Measurements from ENCODE around the gene PBX2.

DNA sequence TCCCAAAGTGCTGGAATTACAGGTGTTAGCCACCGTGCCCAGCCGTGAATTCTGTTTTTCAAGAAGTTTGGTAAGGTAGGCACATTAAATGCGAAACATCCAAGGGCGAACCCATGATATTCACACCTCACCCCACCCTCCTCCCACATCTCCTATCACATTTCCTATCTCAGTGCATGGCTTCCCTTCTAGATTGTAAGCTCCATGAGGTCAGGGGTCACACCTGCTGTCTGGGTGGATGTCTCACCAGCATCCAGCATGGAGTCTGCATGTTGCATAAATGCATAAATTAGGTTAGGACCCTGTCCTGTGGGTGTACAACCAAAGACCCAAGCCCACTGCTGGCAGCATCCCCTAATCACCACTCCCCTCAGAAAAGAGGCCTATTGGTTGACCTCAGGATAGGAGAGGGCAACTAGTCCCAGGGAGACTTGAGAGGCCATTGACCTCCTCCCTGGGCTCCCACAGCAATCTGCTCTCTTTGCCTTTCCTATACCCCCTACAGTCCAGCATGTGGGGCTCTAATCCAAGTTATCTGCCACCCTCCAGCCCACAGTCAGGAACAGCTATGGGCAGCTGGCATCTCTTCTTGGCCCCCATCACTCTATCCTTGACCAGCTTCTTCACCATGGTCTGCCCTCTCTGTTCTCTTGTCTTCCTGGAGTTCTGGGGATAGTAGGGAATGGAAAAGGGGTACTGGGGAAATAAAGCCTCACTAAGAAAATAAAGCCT is 42.4 kb downstream of the PBX2 start:
- TF ChIP-seq KDM1A (IDR thresholded peaks at IDR 0.05; ENCODE audit: borderline replicate concordance) (no peak), ZSCAN29 (IDR thresholded peaks at IDR 0.05) (no peak), BHLHE40 (IDR thresholded peaks at IDR 0.05; ENCODE audit: borderline replicate concordance in 1 of 2, low read depth in 2 of 2, low read length in 1 of 2) (no peak), MTA2 (IDR thresholded peaks at IDR 0.05; ENCODE audit: low read depth) (no peak)
- TF ChIP-seq, protein P1, sequence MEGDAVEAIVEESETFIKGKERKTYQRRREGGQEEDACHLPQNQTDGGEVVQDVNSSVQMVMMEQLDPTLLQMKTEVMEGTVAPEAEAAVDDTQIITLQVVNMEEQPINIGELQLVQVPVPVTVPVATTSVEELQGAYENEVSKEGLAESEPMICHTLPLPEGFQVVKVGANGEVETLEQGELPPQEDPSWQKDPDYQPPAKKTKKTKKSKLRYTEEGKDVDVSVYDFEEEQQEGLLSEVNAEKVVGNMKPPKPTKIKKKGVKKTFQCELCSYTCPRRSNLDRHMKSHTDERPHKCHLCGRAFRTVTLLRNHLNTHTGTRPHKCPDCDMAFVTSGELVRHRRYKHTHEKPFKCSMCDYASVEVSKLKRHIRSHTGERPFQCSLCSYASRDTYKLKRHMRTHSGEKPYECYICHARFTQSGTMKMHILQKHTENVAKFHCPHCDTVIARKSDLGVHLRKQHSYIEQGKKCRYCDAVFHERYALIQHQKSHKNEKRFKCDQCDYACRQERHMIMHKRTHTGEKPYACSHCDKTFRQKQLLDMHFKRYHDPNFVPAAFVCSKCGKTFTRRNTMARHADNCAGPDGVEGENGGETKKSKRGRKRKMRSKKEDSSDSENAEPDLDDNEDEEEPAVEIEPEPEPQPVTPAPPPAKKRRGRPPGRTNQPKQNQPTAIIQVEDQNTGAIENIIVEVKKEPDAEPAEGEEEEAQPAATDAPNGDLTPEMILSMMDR (IDR thresholded peaks at IDR 0.05 in 2 of 3, conservative IDR thresholded peaks at IDR 0.05 in 1 of 3; ENCODE audit: control insufficient read depth in 2 of 3, extremely low read depth in 1 of 3, insufficient read depth in 1 of 3, low read depth in 3 of 3, low read length in 3 of 3): peak in 1 of 3 experiments; percentile 12; a peak in 1 of 6 replicates
